HG03064 (cell line): ENCODE results near the gene GTF2H3.
"Not testable (repeated sequence)": the region's sequence is repeated elsewhere in the genome, so short reads cannot be mapped to it uniquely, and the experiment has no call there.

ENCODE experiments used
- ATAC-seq: cut with Tn5 transposase; IDR thresholded peaks from one replicate; pipeline ENCODE4 v1.9.1; 2021; ENCODE audit warnings: low read depth; ENCODE audit not compliant: unreplicated experiment

Gene GTF2H3

DNA sequence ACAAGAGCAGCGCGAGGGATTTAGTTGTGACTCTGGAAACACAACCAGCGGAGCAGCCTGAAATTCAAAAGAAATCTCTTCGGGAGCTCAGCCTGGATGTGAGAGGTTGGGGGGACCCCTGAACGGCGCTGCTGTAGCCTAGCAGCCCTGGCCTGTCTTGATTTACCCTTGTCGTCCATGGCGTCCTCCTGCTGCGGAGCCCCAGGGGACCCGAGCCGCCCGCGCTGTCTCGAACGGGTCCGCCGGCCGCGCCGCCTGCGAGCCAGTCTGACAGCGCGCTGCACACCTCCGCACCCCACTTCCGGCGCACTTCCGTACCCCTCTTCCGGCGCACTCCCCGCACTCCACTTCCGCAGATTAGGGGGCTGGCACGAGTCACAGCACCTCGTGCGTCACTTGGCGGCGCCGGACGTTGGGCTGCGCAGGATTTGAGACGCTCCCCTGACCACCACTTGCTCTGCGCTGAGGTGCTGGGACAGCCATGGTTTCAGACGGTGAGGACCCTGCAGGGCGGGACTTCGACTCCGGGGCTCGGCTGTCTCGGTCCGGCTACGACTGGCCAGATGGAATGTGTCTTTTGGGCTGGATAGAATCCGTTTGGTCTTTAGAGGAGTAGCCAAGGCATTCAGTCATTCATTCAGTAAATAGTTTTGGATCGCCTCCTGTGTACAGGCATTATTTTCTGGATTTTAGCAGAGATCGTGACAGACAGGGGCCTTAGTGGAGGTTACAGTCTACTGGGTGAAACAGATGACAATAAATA lies at the start of gene GTF2H3, which contains the start of gene EIF2B1:
Gene GTF2H3, plus strand, starts transcription at position 451 of the 763 bp plus-strand sequence. Its CDS starts 31 bp downstream, at position 482.
Gene EIF2B1, minus strand, starts transcription at position 308 of the 763 bp plus-strand sequence. Its CDS starts 129 bp downstream, at position 179.
- peak; percentile 95 for ATAC-seq

DNA sequence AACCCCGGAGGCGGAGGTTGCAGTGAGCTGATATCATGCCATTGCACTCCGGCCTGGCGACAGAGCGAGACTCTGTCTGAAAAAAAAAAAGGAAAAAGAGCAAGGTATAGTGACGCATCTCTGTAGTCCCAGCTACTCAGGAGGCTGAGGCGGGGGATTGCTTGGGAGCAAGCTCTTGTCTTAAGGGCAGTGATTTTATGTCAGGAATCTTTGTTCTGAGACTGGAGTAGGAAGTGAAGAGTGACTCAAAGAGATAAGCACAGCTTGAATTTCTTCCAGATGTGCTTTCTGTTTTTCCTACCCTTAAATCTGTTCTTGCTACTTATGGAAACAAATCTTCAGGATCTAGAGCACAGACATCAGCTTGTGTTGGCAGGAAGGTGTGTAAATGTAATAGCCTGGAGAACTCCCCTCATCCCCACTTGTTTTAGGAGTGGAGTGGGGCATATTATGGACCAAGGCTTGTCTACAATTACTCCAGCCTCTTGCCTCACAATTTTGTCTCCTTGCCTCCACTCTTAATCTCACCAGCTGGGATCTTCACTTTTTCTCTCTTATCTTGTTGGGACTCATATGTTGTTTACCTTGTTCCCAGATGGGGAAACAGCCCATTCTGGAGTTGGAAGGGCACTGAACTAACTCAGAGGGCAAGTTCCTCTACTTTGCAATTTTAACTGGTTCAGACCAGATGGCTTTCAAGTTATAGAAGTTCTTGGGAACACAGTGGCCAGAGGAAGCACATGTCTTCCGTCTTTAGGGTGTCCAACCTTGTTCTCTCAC lies 41.7 kb upstream of the GTF2H3 start:
- ATAC-seq = no peak

DNA sequence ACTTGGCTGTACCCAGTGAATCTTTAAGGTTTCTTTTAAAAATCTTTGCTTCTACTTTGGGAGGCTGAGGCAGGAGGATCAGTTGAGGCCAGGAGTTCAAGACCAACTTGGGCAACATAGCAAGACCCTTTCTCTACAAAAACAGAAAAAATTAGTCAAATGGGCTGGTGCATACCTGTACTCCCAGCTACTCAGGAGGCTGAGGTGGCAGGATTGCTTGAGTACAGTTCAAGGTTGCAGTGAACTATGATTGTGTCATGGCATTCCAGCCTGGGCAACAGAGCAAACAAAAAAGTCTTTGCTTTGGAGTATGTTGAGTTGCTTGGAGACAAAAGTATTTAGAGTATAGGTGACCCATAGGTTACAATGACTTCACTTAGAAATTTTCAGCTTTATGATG lies 37.9 kb upstream of the GTF2H3 start:
- no peak for ATAC-seq

DNA sequence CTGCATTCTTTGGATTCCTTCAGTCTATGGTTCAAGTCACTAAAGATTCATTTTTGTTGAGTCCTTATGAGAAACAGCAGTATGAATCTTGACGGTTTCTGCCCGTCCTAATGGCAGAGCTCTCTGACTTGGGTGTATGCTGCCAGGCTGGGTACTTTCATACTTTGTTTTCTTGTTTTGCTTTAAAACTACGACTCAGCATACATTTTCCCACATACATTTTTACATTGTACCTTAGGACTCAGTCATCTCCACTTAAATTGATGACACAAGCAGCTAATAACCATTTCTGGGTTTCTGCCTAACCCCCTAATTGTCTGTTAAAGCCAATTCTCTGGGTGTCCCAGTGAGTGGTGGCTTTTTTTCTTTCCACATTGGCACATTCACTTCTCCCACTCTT lies 36.5 kb upstream of the GTF2H3 start:
- ATAC-seq = no peak

DNA sequence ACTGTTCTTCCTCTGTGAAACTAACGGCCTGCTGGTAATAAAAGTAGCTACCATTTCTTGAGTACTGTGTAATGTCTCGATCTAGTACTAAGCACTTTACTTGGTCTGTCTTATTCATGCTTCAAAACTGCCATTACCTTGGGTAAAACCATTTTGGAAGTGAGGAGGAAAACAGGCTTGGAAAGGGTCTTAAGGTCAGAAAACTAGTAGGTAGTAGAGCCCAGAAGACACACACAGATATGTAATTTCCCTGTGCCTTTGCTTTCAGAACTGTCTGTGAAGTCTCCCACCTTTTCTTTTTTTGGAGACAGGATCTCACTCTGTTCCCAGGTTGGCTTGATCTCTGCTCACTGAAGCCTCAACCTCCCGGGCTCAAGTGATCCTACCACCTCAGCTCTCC lies 35.1 kb upstream of the GTF2H3 start:
- no peak for ATAC-seq

GRCh38 chr12:123599310-123599709 lies 34.3 kb upstream of the GTF2H3 start:
- ATAC-seq = no peak

- ATAC-seq = no peak
Observed at GRCh38 chr12:123599721-123600120, 33.9 kb upstream of the GTF2H3 start.

DNA sequence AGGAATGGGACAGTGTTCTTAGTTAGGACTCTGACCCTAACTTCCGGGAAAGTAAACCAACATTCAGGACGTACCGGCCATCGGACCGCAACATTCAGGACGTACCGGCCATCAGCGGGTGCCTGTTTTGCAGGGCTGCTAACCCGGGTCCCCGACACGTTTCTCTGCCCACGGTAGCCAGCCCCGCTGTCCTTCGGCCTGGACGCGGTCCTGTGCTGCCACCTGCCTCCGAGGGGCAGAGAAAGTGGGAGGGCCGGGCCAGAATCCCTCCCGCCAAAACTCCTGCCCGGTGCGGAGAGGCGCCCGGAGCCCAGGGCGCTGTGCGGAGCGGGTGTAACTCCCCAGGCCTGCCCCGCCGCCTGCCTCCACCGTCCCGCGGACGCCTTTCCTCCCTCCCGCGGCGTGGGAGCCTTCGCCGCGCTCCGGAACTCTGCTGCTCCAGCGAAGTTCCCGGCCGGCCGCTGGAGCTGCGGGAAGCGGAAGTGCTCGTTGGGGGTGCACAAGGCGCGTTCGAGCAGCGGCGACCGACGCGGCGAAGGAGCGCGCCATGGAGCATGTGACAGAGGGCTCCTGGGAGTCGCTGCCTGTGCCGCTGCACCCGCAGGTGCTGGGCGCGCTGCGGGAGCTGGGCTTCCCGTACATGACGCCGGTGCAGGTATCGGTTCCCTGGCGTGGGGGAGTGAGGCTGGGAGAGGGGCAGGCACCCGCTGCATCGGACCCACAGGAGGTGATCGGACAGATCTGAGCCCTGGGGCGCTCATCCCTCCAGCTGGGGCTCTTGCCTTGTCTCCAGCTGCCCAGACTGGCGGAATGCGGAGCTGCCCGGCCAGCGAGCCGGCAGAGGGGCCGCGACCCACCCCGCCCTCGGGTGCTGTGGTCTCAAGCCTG lies 31.8 kb upstream of the GTF2H3 start, which contains the start of gene DDX55:
Gene DDX55, plus strand, starts transcription at position 498 of the 888 bp plus-strand sequence. Its CDS starts 50 bp downstream, at position 548.
- peak; percentile 81 for ATAC-seq

DNA sequence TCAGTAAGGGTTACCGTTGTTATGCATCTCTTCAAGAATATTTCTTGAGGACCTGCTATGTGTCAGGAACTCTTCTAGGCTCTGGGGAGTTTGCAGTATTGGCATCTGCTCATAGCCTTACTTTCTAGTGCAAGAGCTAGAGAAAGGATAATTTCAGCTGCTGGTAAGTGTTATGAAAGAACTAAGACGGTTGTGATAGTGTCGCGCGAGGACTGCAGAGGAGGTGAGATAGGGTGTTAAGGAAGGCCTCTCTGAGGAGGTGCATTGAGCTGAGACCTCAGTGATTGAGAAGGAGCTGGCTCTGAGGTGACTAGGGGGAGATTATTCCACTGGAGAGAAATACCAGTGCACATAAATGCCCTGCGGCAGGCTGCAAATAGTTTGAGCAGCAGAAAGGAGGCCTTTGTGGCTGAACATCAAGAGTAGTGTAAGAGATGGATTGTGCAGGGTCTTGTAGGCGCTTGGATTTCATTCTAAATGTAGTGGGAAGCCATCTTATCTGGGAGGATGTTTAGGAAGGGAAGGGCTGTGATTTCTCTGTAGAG lies 30.9 kb upstream of the GTF2H3 start:
- ATAC-seq = no peak

DNA sequence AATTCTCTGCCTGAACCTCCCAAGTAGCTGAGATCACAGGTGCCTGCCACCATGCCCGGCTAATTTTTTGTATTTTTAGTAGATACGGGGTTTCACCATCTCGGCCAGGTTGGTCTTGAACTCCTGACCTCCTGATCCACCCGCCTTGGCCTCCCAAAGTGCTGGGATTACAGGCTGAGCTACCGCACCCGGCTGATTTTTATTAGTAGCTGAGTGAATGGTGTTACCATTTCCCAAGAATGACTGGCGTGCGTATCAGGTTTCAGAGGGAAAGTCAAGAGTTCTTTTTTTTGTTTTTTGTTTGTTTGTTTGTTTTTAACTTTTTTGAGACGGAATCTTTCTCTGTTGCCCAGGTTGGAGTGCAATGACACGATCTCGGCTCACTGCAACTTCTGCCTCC lies 30.1 kb upstream of the GTF2H3 start:
- ATAC-seq = not testable (repeated sequence)

GRCh38 chr12:123607756-123608155 lies 25.9 kb upstream of the GTF2H3 start:
- ATAC-seq = no peak

GRCh38 chr12:123608182-123608581 lies 25.4 kb upstream of the GTF2H3 start:
- ATAC-seq = no peak

DNA sequence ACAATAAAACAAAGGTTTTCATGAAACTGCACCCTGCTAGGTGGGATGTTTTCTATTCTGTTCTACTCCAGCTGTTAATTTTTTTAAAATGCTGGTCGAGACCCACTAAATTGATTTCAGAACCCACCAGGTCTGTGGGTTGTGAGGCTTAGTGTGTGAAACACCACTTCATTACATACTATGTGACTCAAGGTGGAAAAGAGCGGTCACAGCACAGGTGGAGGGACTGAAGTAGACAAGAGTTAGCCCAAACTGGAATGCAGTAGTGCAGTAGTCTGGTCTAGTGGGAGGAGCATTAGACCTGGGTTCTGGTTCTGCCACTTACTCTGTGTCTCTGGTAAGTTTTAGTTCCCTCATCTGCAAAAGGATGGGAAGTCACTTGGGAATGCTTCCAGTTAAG lies 19.5 kb upstream of the GTF2H3 start:
- ATAC-seq = no peak

GRCh38 chr12:123614531-123614930 lies 19.1 kb upstream of the GTF2H3 start:
- no peak for ATAC-seq

DNA sequence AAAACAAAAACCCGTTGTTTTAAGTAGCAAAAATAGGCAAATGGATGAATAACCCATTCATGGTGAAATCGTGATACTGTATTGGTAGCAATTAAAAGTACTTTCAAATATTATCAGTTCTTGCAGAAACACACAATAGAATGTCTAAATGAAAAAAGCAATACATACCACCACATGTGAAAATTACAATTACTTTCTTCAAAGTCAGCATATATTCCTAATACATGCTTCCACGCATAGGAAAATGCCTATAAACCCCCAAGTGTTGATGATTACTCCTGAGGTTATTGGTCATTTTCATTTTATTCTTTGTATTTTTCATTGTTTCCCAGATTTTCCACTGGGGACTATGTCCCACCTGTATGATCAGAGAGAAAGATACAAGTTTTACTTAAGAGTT lies 16.5 kb upstream of the GTF2H3 start:
- no peak for ATAC-seq

DNA sequence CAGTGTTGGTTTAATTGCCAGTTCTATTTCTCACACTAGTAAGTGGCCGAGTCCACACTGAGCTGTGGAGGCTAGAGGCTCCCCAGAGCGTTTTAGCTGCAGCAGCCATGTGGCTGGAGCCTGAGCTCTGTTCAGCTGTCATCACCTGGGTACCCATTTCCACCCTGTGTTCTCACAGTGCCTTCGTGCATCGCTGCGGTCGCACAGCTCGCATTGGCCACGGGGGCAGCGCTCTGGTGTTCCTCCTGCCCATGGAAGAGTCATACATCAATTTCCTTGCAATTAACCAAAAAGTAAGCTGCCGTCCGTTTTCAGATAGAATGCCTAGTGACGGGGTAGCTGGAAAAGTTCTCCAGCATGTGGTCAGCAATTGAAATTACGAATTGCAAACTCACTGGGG lies 16.0 kb upstream of the GTF2H3 start:
- ATAC-seq = no peak

- ATAC-seq = no peak
Observed at GRCh38 chr12:123621101-123621500, 12.5 kb upstream of the GTF2H3 start.

GRCh38 chr12:123621619-123622530 lies 11.8 kb upstream of the GTF2H3 start:
- ATAC-seq = no peak

DNA sequence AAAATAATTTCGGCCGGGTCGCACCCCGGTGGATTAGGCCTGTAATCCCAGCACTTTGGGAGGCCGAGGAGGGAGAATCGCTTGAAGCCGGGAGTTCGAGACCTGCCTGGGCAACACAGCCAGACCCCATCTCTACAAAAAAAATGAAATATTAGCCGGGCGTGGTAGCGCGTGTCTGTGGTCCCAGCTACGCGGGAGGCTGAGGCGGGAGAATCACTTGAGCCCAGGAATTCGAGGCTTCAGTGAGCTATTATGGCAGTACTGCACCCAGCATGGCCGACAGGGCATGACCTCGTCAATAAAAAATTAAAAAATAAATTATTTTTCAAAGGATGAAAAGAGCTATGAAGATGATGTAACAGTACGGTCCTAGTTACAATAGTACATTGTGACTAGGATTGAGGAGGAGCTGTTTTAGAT lies 523 bp downstream of the GTF2H3 start:
- ATAC-seq = no peak
